HUDEP-2 (cell line): ENCODE results near the gene SIM1.

Experiments
- DNase-seq, 76 experiments: peaks; one replicate each; lab custom pipeline; 2025; ENCODE audit not compliant: unreplicated experiment in 76 of 76; lab: John Stamatoyannopoulos, UW

SIM1 gene

GRCh38 chr6:100433726-100434435 lies 30.8 kb downstream of the SIM1 start:
- no peak for DNase-seq

GRCh38 chr6:100432136-100432535 lies 32.6 kb downstream of the SIM1 start:
- no peak for DNase-seq

GRCh38 chr6:100430962-100431361 lies 33.8 kb downstream of the SIM1 start:
- DNase-seq, result no peak

- DNase-seq, result no peak
Measured at GRCh38 chr6:100427452-100427851, 37.3 kb downstream of the SIM1 start.

GRCh38 chr6:100426744-100427338 lies 37.9 kb downstream of the SIM1 start:
- no peak for DNase-seq

- no peak for DNase-seq
Measured at GRCh38 chr6:100426241-100426640, 38.5 kb downstream of the SIM1 start.

GRCh38 chr6:100420711-100421110 lies 44.0 kb downstream of the SIM1 start:
- DNase-seq, result no peak

- DNase-seq, result no peak
Measured at GRCh38 chr6:100417036-100417435, 47.7 kb downstream of the SIM1 start.

- DNase-seq, result no peak
Measured at GRCh38 chr6:100415768-100416167, 49.0 kb downstream of the SIM1 start.

GRCh38 chr6:100412872-100413271 lies 51.8 kb downstream of the SIM1 start:
- no peak for DNase-seq

- no peak for DNase-seq
Measured at GRCh38 chr6:100404051-100404450, 60.7 kb downstream of the SIM1 start.

- no peak for DNase-seq
Measured at GRCh38 chr6:100393493-100393892, 71.2 kb downstream of the SIM1 start.

- DNase-seq, result no peak
Measured at GRCh38 chr6:100392423-100392822, 72.3 kb downstream of the SIM1 start.

GRCh38 chr6:100388868-100389519 lies 75.7 kb downstream of the SIM1 start:
- DNase-seq, result no peak

GRCh38 chr6:100382767-100383195 lies 81.9 kb downstream of the SIM1 start:
- DNase-seq, result no peak

- DNase-seq, result no peak
Measured at GRCh38 chr6:100382031-100382430, 82.7 kb downstream of the SIM1 start.

- DNase-seq, result no peak
Measured at GRCh38 chr6:100381111-100381510, 83.6 kb downstream of the SIM1 start.

GRCh38 chr6:100379386-100379785 lies 85.3 kb downstream of the SIM1 start:
- no peak for DNase-seq

- no peak for DNase-seq
Measured at GRCh38 chr6:100378576-100378975, 86.1 kb downstream of the SIM1 start.

GRCh38 chr6:100376103-100376502 lies 88.6 kb downstream of the SIM1 start:
- no peak for DNase-seq

GRCh38 chr6:100372326-100373091 lies 92.2 kb downstream of the SIM1 start:
- no peak for DNase-seq
